BE2C (cell line): ENCODE measurements around the gene TBX3.
A peak's percentile ranks its signal among the peaks of the same experiment; 100 is the strongest.

Source experiments
- DNase-seq: peaks from one replicate; pipeline ENCODE4 v3.0.0-alpha.2; 2020
- H3K27me3 ChIP-seq: fragments of 250-450 bp; sonication (Bioruptor Pico); 2 replicates; pipeline ENCODE4 v1.5.1; 2020; ENCODE audit warnings: mild to moderate bottlenecking
- H3K36me3 ChIP-seq: fragments of 250-450 bp; sonication (Bioruptor Pico); 2 replicates; pipeline ENCODE4 v1.5.1; 2020; ENCODE audit warnings: mild to moderate bottlenecking
- H3K4me1 ChIP-seq: fragments of 250-450 bp; sonication (Bioruptor Pico); 2 replicates; pipeline ENCODE4 v1.5.1; 2020
- H3K4me3 ChIP-seq: 2 replicates; pipeline ENCODE4 v1.5.1; 2011; ENCODE audit warnings: low read depth, low read length
- H3K9me3 ChIP-seq: fragments of 250-450 bp; sonication (Bioruptor Pico); 2 replicates; pipeline ENCODE4 v1.5.1; 2020
- TF ChIP-seq, protein P1 (sequence below): IDR thresholded peaks from 2 replicates; pipeline ENCODE4 v1.5.1; 2012; ENCODE audit warnings: mild to moderate bottlenecking, low read depth, low read length

Gene TBX3

DNA sequence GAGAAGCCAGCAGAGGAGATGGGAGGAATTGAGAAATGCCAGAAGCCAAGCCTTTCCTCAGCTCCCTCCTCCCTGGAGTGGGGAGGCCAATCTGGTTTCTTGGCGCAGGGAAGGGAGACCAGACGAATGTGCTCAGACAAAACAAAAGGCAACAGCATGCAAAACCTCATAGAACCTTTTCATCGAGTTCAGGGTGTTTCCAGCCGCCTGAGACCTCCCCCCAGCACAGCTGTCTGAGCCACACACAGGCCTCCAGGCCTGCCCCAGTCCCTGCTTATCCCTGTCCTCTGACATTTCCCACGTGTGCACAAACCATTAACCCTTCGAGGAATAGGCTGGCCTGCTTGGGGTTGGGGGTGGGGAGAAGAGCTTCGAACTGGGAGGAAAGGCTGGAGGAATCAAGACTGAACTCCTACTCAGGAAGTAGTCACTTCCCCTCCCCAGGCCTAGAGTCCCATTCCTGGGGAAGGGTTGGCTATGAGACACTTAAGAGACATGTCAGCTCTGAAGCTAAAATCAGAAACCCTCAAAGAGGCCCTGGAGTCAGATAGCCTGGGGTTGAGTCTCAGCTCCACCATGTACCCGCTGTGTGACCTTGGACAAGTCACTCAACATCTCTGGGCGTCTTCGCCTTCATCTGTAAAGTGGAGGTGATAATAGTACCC is 10.7 kb downstream of the TBX3 start:
- peak; percentile 89 for DNase-seq
- Histone ChIP-seq H3K27me3 (no peaks in the 10 kb centered on the region), H3K9me3 (no peaks in the 10 kb centered on the region), H3K4me3 (peak overlapping the region; percentile 64), H3K36me3 (peaks cover 78% of the 10 kb centered on the region), H3K4me1 (peaks cover 23% of the 10 kb centered on the region)
- TF ChIP-seq, protein P1, sequence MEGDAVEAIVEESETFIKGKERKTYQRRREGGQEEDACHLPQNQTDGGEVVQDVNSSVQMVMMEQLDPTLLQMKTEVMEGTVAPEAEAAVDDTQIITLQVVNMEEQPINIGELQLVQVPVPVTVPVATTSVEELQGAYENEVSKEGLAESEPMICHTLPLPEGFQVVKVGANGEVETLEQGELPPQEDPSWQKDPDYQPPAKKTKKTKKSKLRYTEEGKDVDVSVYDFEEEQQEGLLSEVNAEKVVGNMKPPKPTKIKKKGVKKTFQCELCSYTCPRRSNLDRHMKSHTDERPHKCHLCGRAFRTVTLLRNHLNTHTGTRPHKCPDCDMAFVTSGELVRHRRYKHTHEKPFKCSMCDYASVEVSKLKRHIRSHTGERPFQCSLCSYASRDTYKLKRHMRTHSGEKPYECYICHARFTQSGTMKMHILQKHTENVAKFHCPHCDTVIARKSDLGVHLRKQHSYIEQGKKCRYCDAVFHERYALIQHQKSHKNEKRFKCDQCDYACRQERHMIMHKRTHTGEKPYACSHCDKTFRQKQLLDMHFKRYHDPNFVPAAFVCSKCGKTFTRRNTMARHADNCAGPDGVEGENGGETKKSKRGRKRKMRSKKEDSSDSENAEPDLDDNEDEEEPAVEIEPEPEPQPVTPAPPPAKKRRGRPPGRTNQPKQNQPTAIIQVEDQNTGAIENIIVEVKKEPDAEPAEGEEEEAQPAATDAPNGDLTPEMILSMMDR = no peak

DNA sequence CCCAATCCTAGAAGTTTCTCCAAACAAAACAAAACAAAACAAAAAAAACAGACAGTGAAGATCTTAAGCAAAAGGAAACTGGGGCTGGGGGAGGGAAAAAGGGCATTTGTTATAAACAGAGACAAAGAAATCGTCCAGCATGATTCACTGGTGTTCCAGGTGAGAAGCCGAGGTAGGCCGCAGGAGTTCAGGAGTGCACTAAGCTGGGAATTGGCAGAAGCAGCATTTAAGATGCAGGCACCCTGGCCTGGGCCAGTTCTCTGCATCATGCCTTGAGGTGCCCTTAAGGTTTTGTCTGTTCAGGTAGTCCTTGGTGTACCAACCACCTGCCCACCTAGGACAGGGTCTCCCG is 11.2 kb downstream of the TBX3 start:
- no peaks in the 10 kb centered on the region for H3K27me3 ChIP-seq
- TF ChIP-seq, protein P1 = no peak
- H3K36me3 ChIP-seq = peaks cover 72% of the 10 kb centered on the region
- no peak for DNase-seq
- H3K4me3 ChIP-seq = peak overlapping the region; percentile 64
- peaks cover 23% of the 10 kb centered on the region for H3K4me1 ChIP-seq
- no peaks in the 10 kb centered on the region for H3K9me3 ChIP-seq

DNA sequence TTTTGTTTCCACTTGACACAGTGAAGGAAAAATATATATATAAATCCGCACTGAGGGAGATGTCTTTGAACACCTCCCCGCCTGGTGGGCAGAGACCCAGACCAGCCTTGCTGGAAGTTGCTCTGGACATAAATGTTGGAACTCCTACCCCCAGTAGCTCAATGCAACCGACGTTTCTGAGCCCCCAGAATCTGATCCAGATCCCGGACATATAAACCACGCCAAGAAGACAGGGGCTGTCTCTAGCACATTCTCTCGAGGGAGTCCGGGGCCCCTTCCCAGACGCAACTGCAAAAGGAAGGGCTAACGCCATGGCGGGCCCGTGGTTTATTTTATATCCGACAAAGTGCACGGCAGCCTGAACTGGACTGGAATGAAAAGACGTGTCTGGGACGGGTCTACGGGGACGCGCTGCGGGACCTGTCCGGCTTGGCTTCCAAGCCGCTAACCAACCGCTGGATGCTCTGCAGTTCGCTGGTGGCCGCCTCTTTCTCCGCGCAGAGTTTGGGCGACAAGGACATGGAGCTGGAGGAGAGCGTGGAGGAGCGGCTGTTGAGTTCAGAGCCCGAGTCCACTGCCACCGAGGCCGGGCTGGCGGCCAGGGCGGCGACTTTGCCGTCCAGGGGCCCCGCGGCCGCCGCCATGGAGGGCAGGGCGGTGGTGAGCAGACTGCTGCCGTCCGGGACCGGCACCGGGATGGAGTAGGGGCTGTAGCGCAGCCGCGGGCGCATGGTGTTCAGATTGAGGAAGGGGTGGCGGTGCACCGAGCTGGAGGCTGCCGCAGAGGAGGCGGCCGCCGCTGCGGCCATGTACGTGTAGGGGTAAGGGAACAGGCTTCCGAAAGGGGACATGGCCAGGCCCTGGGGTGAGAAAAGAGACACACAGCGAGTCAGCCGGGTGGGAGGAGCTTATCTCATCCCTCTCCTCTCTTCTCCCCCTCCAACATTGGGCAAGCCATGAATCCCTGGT is 12.2 kb downstream of the TBX3 start:
- peaks cover 18% of the 10 kb centered on the region for H3K4me1 ChIP-seq
- H3K4me3 ChIP-seq = peak overlapping the region; percentile 64
- TF ChIP-seq, protein P1 = no peak
- H3K27me3 ChIP-seq = no peaks in the 10 kb centered on the region
- H3K9me3 ChIP-seq = no peaks in the 10 kb centered on the region
- DNase-seq = peak; percentile 83
- H3K36me3 ChIP-seq = peaks cover 62% of the 10 kb centered on the region

DNA sequence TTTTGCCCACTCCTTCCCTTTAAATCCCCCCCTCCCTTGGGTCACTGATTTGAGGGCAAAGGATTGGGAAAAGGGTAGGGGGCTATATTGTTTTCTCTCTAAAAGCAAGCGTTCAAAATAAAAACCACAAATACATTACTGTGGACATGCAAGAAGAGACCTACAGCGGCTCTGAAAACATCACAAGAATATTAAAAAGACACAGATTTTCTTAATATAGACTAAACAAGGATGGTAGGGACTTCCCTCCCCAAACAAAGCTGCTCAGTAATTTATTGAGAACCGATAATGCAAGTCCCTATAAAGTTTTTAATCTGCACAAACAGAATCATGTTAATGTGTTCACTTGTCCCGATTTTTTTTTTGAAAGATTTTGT is 12.9 kb downstream of the TBX3 start:
- H3K4me3 ChIP-seq = peak overlapping the region; percentile 64
- TF ChIP-seq, protein P1 = no peak
- no peaks in the 10 kb centered on the region for H3K27me3 ChIP-seq
- no peak for DNase-seq
- H3K36me3 ChIP-seq = peaks cover 55% of the 10 kb centered on the region
- H3K4me1 ChIP-seq = peaks cover 11% of the 10 kb centered on the region
- no peaks in the 10 kb centered on the region for H3K9me3 ChIP-seq

DNA sequence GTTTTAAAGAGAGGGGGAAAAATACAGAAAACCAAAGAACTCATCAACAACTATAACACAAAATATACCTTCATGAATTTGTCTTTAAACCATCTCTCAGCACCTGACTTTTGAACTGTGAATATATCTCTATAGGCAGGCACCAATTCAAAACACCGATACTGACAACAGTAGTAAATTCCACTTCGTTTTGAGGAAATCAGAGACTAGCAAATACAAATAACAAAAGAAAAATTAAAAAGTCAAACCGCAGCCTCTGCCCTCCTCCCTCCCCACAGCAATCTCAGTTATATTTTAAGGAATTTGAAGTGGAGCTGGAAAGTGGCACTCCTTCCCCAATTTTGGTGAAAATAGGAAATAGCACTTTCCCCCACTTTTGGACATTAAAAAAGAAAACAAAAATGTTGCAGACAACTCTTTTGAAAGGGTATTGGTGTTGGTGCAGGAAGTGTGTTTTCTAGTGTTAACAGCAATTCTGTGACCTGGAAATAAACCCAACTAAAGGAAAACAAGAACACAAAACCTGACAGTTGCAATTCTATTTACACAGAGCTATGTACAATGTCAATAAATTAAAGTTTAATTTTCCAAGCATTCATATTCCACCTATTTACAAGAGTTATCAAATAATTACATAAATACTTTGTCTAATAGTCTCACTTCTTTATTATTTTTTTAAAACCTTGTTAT is 13.5 kb downstream of the TBX3 start:
- no peak for DNase-seq
- peak overlapping the region; percentile 64 for H3K4me3 ChIP-seq
- no peaks in the 10 kb centered on the region for H3K27me3 ChIP-seq
- H3K9me3 ChIP-seq = no peaks in the 10 kb centered on the region
- H3K4me1 ChIP-seq = peaks cover 7% of the 10 kb centered on the region; the same call in 1 of the 2 replicates
- peaks cover 50% of the 10 kb centered on the region for H3K36me3 ChIP-seq
- TF ChIP-seq, protein P1 = no peak
